GM18951 (cell line): ENCODE data around the gene MYO9A.

Experiments
- POLR2A ChIP-seq: IDR thresholded peaks from 4 replicates; pipeline ENCODE4 v1.6.1; 2011; ENCODE audit warnings: mild to moderate bottlenecking; ENCODE audit not compliant: insufficient read length, insufficient read depth; ENCODE audit errors: extremely low read depth
- in situ Hi-C: fragments of 300-500 bp; cut with MboI; formaldehyde crosslinking; loops from one replicate; pipeline ENCODE4 v1.12.0; 2022; ENCODE audit warnings: low sequenced_read_pairs, mixed read lengths, inconsistent platforms; ENCODE audit not compliant: unreplicated experiment

MYO9A gene

DNA sequence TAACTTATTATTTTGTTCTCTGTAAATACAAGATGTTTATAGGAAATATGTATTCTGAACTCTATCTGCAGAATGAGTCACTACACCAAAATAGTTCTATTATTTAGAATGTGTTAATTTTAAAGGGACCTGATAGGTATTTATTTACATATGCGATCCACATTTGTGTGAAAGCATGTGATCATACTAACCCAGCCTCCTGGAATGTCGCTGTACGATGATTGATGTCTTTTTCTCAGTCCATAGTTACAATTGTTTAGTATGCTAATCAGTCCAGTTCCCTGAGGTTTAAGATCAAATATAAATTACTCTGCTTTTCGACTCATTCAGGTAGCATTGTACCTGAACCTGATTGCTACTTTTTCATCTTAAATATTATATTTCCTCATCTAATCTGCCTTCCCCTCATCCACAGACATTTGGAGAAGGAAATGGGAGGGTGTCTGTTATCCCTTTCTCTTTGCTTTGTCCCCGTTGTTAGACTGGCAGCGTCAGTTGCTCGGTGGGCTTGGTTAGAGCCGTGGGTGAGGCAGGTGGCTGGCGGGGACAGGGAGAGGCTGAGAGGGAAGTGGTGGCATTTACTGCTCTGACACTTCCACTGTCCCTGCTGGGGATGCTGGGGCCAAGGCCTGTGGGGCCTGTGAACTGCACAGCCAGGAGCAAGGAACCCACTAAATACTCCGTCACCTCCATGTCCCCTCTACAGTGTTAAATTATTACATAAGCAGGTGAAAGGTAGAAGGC is 335.4 kb downstream of the MYO9A start:
- no peak for TF ChIP-seq POLR2A
- in situ Hi-C loops: no loop called here

DNA sequence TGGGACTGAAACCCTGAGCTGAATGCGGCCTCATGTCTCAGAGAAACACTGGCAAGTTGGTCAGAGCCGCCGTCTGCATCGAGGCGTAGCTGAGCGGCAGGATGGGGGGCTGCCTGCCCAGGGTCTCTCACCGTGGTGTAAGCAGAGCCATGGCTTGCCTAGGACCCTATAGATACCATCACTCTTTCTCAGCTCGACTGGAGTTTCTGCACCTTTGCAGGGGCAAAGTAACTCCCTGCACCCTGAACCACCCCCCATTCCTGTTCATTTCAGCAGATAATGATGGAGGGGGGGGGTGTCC is 336.0 kb downstream of the MYO9A start:
- in situ Hi-C loops: no loop called here
- TF ChIP-seq POLR2A: no peak

DNA sequence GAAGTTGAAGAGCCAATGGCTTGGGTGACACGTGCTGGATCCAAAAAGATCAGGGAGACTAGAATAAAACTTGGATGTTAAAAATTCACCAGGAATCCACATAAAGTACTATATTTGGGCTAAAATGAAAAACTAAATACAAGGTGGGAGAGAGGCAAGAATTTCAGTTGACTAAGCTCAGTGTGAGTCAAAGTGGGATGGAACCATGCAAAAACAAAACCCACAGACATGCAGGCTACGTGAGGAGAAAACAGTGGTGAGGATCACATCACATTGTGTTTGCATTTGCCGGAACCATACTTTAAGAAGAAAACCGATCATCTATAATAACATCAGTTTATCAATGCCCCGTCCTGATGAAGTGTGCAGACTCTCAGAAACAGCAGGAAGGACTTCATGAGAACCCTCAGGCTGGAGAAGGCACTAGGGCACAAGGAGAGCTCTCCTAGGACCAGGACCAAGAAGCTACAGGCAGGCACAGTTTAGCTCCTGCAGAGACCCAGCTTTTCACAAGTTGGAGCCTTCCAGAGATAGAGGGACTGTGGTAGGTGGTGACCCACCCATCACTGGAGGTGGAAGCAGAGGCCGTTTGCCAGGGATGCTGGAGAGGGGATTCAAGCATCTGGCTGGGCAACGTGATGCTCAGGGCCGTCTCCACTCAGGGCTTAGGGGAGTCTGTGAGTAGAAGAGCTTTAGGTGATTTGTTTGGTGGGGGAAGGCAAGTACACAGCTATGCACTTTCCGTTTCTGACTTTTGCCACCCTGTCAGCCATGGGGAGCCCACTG is 336.6 kb downstream of the MYO9A start:
- in situ Hi-C loops: no loop called here
- no peak for TF ChIP-seq POLR2A

DNA sequence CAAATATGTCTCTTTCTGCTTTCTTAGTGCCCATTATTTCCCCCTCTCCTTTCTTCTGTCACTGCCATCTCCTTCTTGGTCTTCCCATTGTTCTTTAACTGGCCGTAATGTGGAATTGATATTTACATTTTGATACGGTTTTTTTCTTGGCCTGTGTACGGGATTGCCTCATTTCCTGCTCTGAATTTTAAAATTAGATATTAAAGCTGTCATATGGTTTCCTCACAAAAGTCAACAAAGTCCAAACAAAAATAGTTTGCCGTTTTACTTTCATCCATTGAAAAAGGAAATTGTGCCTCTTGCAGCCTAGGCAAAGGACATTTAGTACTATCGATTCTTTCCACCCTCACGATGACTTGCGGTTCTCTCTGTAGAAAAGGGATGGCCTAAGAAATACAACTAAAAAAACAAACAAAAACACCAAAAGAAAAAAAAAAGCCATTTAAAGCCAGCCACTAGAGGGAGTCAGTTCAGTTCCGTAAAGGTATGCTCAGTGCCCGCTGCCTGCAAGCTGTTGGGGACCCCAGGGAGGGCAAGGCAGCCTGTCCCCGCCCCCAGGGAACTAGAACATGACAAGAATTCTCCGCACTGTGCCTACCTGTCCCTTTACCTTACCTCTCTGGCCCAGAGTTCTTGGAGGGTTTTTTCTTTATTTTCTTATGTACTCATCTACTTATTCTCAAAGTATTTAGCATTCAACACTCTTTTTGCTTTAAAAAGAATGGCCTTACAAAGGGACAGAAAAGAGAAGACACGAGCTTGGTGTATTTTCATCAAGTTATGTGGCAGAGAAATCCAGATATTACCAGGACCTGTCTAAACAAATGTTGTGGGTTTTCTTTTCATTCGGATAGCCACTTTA is 337.6 kb downstream of the MYO9A start:
- no peak for TF ChIP-seq POLR2A
- in situ Hi-C loops: no loop called here

DNA sequence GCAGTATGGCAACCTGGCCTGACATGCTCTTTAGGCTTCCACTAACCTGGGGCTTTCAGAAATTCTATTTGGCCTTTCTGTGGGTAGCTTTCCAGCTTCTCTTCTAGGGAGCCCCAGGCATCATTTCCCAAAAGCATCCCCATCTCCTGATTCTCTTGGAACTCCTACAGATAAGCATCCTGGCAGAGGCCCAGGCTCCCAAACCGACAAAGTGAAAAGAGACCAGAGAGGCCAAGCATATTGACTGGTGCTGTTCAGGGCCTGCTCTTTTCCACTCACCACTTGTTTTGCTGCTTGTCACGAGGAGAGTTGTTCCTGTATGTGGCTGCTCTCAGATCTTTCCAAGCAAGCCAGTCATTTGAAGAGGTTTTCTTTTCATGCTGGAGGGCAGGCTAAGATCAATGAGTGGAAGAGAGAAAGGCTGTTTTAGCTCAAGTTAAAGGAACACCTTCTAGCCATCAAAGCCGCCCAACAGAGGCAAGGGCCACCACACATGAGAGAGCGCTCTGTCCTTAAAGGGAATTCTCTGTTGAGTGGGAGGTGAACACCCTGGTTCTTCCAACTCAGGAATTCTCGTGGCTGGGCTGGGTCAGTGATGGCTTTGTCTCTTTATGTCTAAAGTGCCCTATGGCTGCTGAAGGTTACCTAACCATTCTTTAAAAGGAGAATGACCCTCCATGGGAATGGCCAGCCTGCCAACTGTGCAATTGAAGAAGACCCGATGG is 338.7 kb downstream of the MYO9A start:
- no peak for TF ChIP-seq POLR2A
- in situ Hi-C loops: no loop called here

DNA sequence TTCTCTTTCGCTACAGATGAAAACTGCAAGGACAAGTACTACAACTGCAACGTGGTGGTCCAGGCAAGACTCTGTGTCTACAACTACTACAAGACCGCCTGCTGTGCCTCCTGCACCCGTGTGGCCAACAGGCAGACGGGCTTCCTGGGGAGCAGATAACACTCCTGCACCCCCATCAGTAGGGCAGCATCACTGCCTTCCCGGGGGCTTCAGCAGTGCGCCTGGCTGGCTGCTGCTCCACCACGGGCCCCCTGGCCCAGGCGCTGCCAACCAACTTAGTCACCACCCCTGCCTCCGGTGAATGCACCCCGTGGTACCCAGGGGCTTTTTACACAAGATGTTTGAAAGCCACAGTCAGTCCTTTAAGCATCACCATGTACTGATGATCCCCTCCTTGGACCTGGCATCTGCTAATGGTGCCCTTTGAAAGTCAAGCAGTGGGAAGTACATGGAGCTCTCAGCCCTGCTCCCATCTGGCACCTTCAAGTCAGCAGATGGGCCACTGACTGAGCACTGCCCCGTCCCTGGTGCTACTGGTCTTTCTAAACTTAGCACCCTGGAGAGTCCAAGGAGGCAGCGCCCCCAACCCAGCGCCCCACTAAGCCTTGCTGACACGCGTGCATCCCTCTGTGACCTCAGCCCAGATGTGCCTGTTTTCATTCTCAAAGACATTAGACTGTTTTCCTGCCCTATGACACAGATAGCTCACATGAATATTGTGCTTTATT is 340.6 kb downstream of the MYO9A start:
- TF ChIP-seq POLR2A: no peak
- in situ Hi-C loops: no loop called here

DNA sequence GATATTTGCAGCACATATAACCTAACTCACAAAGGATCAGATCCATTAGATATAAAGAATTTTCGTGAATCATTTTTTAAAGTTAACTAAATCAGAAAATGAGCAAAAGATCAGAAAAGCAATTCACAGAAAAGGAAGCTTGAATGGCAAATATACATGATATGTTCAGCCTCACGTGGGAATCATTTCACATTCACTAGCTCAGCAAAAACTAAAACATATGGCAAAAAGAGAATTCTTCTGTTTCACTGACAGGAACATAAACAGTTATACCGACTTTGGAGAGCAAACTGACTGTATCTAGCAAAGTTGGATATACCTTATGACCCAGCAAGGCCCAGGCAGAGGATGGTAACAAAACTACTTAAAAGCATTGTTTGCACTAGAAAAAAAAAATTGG is 341.6 kb downstream of the MYO9A start:
- in situ Hi-C loops: no loop called here
- TF ChIP-seq POLR2A: no peak

DNA sequence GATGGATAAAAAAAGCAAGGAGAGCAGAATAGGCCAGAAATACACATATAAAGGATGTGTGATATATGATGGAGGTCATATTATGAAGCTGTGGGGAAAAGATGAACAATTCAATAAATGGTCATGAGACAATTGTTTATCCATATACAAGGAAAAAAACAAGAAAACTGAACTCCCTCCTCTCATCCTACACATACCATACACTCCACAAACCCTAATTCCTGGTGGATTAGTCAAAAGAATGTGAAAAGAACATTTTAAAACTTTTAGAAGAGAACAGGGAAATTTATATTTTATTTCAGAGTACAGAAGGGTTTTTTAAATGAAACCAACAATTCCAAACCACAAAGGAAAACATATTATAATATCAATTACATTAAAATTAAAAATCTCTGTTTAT is 342.1 kb downstream of the MYO9A start:
- in situ Hi-C loops: no loop called here
- no peak for TF ChIP-seq POLR2A

DNA sequence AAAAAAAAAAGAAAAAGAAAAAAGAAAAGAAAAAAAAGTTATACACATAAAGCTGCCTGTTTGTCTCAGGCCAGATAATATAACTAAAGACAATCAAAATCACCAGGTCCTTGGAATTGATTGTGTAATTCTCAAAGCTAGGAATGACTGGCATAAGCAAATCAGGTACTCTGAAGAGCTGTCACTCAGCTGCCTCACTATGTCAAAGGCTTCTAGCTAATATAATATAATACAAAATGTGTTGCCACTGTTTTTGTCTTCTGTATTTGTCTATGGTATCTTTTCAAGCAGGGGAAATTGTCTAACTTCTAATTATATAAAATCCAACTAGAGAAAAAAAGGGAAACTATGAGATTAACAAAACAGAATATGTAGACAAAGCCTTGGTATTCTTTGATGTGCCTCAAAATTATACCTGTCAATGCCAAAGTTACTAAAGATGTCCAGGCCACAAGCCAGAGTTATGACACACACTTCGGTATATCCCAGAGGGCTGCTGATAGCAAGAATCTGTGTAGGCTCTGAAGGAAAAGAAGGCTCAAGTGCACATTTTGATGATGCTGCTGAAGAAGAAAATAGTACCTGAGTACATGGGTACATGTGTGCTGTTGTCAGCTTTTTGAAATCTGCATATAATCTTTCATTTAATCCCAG is 344.6 kb downstream of the MYO9A start:
- in situ Hi-C loops: no loop called here
- TF ChIP-seq POLR2A: no peak
